ENCODE results near the gene YKT6. TPM values are rescaled to one million over a fixed set of nuclear protein-coding genes. Genes with fewer than 3 reads are reported as not detected.

YKT6 gene
- total and polyA plus RNA-seq, 2 experiments from 2014 or later = 33.5 to 114 TPM

GRCh38 chr7:44172352-44172751, 28.4 kb upstream of the YKT6 start:
- Mint-ChIP-seq H3K4me3 (no peak overlapping the region), H3K27ac (no peak overlapping the region), H3K27me3 (ENCODE audit: insufficient read depth, low read depth, poor library complexity) (peaks cover 7% of the 10 kb centered on the region), H3K36me3 (ENCODE audit: low read depth) (no peaks in the 10 kb centered on the region), H3K4me1 (peaks cover 3% of the 10 kb centered on the region; the same call in 2 of the 3 replicates), H3K9me3 (no peaks in the 10 kb centered on the region)
- Histone ChIP-seq H3K36me3 (ENCODE audit: insufficient read depth) (no peaks in the 10 kb centered on the region), H2AFZ (no peak overlapping the region), H3K79me2 (replicated peaks; ENCODE audit: insufficient read depth) (no peaks in the 10 kb centered on the region), H3K4me2 (no peak overlapping the region), H3K27ac (ENCODE audit: low read depth) (no peak overlapping the region), H3K27me3 (ENCODE audit: insufficient read depth) (no peaks in the 10 kb centered on the region), H4K20me1 (replicated peaks; ENCODE audit: insufficient read depth) (no peaks in the 10 kb centered on the region), H3K4me3 (no peak overlapping the region), H3F3A (replicated peaks; ENCODE audit: low read depth) (no peaks in the 10 kb centered on the region), H3K9me2 (ENCODE audit: insufficient read depth) (no peaks in the 10 kb centered on the region; the same call in 1 of the 2 replicates), H3K4me1 (ENCODE audit: insufficient read depth) (no peaks in the 10 kb centered on the region)
- ATAC-seq (no peak), DNase-seq (ENCODE audit: low spot score) (no peak)
- TF ChIP-seq ZNF114 (CRISPR knock-in tag; IDR thresholded peaks at IDR 0.05) = no peak
- TF ChIP-seq, protein P1, sequence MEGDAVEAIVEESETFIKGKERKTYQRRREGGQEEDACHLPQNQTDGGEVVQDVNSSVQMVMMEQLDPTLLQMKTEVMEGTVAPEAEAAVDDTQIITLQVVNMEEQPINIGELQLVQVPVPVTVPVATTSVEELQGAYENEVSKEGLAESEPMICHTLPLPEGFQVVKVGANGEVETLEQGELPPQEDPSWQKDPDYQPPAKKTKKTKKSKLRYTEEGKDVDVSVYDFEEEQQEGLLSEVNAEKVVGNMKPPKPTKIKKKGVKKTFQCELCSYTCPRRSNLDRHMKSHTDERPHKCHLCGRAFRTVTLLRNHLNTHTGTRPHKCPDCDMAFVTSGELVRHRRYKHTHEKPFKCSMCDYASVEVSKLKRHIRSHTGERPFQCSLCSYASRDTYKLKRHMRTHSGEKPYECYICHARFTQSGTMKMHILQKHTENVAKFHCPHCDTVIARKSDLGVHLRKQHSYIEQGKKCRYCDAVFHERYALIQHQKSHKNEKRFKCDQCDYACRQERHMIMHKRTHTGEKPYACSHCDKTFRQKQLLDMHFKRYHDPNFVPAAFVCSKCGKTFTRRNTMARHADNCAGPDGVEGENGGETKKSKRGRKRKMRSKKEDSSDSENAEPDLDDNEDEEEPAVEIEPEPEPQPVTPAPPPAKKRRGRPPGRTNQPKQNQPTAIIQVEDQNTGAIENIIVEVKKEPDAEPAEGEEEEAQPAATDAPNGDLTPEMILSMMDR (conservative IDR thresholded peaks at IDR 0.05; ENCODE audit: low read depth in 2 of 2) = no peak
- TF ChIP-seq POLR2AphosphoS5 (IDR thresholded peaks at IDR 0.05; ENCODE audit: low read depth) = no peak
- no peak for TF ChIP-seq EZH2 (IDR thresholded peaks at IDR 0.05; ENCODE audit: low read depth, unreplicated experiment)
- no peak for TF ChIP-seq NANOG (IDR thresholded peaks at IDR 0.05; ENCODE audit: borderline replicate concordance)
- TF ChIP-seq CREB1 (CRISPR knock-in tag; IDR thresholded peaks at IDR 0.05; ENCODE audit: low read depth) = no peak
- no peak for TF ChIP-seq ZNF331 (CRISPR knock-in tag; IDR thresholded peaks at IDR 0.05; ENCODE audit: low read depth)
- no peak for TF ChIP-seq STAT1 (IDR thresholded peaks at IDR 0.05; ENCODE audit: unreplicated experiment)
- no peak for TF ChIP-seq REST (IDR thresholded peaks at IDR 0.05; ENCODE audit: unreplicated experiment)
- no peak for TF ChIP-seq ZNF462 (CRISPR knock-in tag; IDR thresholded peaks at IDR 0.05)
- TF ChIP-seq JUNB (IDR thresholded peaks at IDR 0.05; ENCODE audit: unreplicated experiment) = no peak
- no peak for TF ChIP-seq EZH2phosphoT487 (IDR thresholded peaks at IDR 0.05; ENCODE audit: unreplicated experiment)
